OCI-LY3 (cell line): ENCODE data around the gene SMG7.

Experiments used
- H2AFZ ChIP-seq: fragments of 200-600, 300-600 bp; shearing (Covaris generic); 2 replicates; pipeline ENCODE4 v1.6.0; 2014; ENCODE audit warnings: antibody characterized with exemption, low read depth, low read length
- H3K27ac ChIP-seq: fragments of 200-600, 300-600 bp; sonication (generic); 2 replicates; pipeline ENCODE4 v1.5.1; 2014; ENCODE audit warnings: mild to moderate bottlenecking, low read length, moderate library complexity, mixed read lengths
- H3K27me3 ChIP-seq: fragments of 200-600, 300-600 bp; sonication (generic); 2 replicates; pipeline ENCODE4 v1.6.1; 2014; ENCODE audit warnings: low read depth, low read length, mixed read lengths
- H3K36me3 ChIP-seq: fragments of 200-600, 300-600 bp; sonication (generic); replicated peaks from 2 replicates; pipeline ENCODE3; 2014; ENCODE audit warnings: low read depth, low read length, mixed read lengths
- H3K4me1 ChIP-seq: fragments of 300-600, 200-600 bp; sonication (generic); 2 replicates; pipeline ENCODE4 v1.6.1; 2014; ENCODE audit warnings: low read length, mixed read lengths
- H3K4me2 ChIP-seq: fragments of 200-600, 300-600 bp; sonication (generic); 2 replicates; pipeline ENCODE4 v1.6.1; 2014; ENCODE audit warnings: low read length, mixed read lengths
- H3K4me3 ChIP-seq: fragments of 300-600, 200-600 bp; sonication (generic); 2 replicates; pipeline ENCODE4 v1.5.1; 2014; ENCODE audit warnings: antibody characterized with exemption, mild to moderate bottlenecking, low read length, moderate library complexity
- H3K79me2 ChIP-seq: fragments of 300-600, 200-600 bp; shearing (Covaris generic); 2 replicates; pipeline ENCODE4 v1.6.1; 2014; ENCODE audit warnings: mild to moderate bottlenecking, low read length, mixed read lengths
- H3K9ac ChIP-seq: fragments of 300-600, 200-600 bp; shearing (Covaris generic); 2 replicates; pipeline ENCODE4 v1.6.0; 2014; ENCODE audit warnings: mild to moderate bottlenecking, low read length, moderate library complexity
- H3K9me3 ChIP-seq: fragments of 200-600, 300-600 bp; shearing (Covaris generic); 2 replicates; pipeline ENCODE4 v1.6.1; 2014; ENCODE audit warnings: low read length, mixed read lengths; ENCODE audit not compliant: insufficient read depth
- H4K20me1 ChIP-seq: fragments of 200-600, 300-600 bp; sonication (generic); 2 replicates; pipeline ENCODE4 v1.6.1; 2016; ENCODE audit warnings: low read length, mixed read lengths; ENCODE audit not compliant: insufficient read depth
- EZH2phosphoT487 ChIP-seq: fragments of 200-600 bp; shearing (Covaris generic); IDR thresholded peaks from 2 replicates; pipeline ENCODE4 v1.6.1; 2018; ENCODE audit warnings: antibody characterized with exemption, mixed run types, low read depth
- TF ChIP-seq, protein P1 (sequence below): fragments of 200-600, 300-600 bp; sonication (generic); IDR thresholded peaks from 2 replicates; pipeline ENCODE4 v1.5.1; 2014; ENCODE audit warnings: antibody characterized with exemption, low read length, low read depth

The SMG7 gene

DNA sequence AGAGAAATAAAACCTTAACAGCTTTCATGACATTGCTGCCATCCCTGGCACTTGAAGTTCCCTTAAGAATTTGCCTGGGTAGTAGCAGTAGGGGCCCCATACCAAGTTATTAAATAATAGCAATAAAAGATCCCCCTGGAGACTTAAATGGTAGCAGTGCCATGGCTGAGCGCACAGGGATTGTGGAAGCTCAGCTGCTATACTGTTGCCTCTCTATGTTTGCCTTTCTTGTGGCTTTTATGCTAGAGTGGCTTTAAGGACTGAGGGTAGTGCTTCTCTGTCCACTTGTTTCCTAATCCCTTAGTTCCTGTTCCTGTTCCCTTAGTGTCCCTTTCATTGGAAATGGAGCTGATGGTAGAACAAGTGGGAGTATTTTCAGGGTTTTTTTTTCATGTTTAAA lies 75.8 kb downstream of the SMG7 start:
- H3K9ac ChIP-seq = no peak overlapping the region
- no peaks in the 10 kb centered on the region for H3K79me2 ChIP-seq
- H2AFZ ChIP-seq = no peak overlapping the region
- H3K4me2 ChIP-seq = no peak overlapping the region
- no peaks in the 10 kb centered on the region for H3K27me3 ChIP-seq
- TF ChIP-seq, protein P1, sequence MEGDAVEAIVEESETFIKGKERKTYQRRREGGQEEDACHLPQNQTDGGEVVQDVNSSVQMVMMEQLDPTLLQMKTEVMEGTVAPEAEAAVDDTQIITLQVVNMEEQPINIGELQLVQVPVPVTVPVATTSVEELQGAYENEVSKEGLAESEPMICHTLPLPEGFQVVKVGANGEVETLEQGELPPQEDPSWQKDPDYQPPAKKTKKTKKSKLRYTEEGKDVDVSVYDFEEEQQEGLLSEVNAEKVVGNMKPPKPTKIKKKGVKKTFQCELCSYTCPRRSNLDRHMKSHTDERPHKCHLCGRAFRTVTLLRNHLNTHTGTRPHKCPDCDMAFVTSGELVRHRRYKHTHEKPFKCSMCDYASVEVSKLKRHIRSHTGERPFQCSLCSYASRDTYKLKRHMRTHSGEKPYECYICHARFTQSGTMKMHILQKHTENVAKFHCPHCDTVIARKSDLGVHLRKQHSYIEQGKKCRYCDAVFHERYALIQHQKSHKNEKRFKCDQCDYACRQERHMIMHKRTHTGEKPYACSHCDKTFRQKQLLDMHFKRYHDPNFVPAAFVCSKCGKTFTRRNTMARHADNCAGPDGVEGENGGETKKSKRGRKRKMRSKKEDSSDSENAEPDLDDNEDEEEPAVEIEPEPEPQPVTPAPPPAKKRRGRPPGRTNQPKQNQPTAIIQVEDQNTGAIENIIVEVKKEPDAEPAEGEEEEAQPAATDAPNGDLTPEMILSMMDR = no peak
- no peak for TF ChIP-seq EZH2phosphoT487
- H4K20me1 ChIP-seq = peaks cover 3% of the 10 kb centered on the region; the same call in 1 of the 2 replicates
- no peaks in the 10 kb centered on the region for H3K4me1 ChIP-seq
- H3K36me3 ChIP-seq = peaks cover 85% of the 10 kb centered on the region
- H3K27ac ChIP-seq = no peak overlapping the region
- H3K4me3 ChIP-seq = no peak overlapping the region
- no peaks in the 10 kb centered on the region for H3K9me3 ChIP-seq

DNA sequence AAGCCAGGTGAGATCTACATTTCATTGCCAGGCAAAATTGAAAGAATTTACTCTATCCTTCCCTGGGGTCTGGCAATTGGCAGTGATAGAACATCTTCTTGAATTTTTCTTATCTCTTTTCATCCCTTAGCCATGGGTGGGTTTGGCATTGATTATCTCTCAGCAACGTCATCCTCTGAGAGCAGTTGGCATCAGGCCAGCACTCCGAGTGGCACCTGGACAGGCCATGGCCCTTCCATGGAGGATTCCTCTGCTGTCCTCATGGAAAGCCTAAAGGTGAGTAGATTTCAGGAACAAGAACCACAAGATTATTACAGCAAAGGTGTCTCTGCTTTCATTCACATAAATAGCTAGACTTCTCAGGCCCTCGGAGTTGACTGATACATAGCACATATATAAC lies 78.6 kb downstream of the SMG7 start:
- H4K20me1 ChIP-seq = peaks cover 4% of the 10 kb centered on the region; the same call in 1 of the 2 replicates
- no peaks in the 10 kb centered on the region for H3K4me1 ChIP-seq
- H3K79me2 ChIP-seq = no peaks in the 10 kb centered on the region
- no peak overlapping the region for H3K4me2 ChIP-seq
- no peak overlapping the region for H3K4me3 ChIP-seq
- H2AFZ ChIP-seq = no peak overlapping the region
- no peaks in the 10 kb centered on the region for H3K27me3 ChIP-seq
- no peak overlapping the region for H3K9ac ChIP-seq
- H3K36me3 ChIP-seq = peaks cover 93% of the 10 kb centered on the region
- no peaks in the 10 kb centered on the region for H3K9me3 ChIP-seq
- 0 out of 2 replicates have a peak overlapping the region, but pooled peaks have one; percentile 31 for H3K27ac ChIP-seq
- TF ChIP-seq, protein P1 = no peak
- no peak for TF ChIP-seq EZH2phosphoT487

DNA sequence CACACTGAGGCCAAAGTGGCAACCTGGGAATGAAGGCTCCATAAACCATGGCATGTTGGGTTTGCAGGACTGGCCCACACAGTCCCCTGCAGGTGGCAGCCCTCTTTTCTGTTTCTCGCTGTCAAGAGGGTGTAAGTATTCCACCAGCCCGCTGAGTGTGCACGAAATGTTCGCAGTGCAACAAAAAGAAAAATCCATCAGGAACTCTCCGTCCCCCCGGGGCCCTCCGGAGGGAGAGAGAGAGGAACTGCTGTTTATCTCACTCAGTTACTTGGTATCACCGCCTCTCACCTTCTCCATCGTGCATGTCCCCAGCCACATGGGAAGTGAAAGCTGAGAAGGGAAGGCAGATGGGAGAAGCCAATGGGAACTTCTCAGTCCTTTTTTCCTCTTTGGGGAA lies 79.6 kb downstream of the SMG7 start:
- Histone ChIP-seq H3K27ac (0 out of 2 replicates have a peak overlapping the region, but pooled peaks have one; percentile 31), H3K4me1 (no peaks in the 10 kb centered on the region), H3K27me3 (no peaks in the 10 kb centered on the region), H3K9me3 (no peaks in the 10 kb centered on the region), H2AFZ (no peak overlapping the region), H3K9ac (no peak overlapping the region), H3K36me3 (peaks cover 93% of the 10 kb centered on the region), H4K20me1 (peaks cover 4% of the 10 kb centered on the region; the same call in 1 of the 2 replicates), H3K4me2 (no peak overlapping the region), H3K4me3 (no peak overlapping the region), H3K79me2 (no peaks in the 10 kb centered on the region)
- no peak for TF ChIP-seq EZH2phosphoT487
- TF ChIP-seq, protein P1 = peak; percentile 34; the same call in 1 of the 2 replicates

DNA sequence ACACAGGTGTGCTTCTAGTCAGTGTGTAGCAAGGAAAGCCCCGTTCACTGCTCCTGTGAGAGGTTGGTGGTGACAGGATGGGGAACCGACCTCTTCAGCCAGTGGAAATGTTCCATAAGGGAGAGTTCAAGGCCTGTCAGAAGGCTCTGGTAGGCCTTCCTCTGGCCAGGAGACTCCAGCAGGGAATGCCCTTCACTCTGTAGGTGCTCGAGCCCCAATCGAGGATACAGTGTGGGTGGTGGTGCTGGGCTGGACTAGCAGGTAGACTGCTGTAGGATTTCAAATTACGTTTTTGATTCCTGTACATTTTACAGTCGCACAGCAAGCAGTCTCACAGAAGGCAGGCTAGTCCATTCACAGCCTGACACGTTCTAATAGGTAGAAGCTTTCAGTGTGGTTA lies 80.1 kb downstream of the SMG7 start:
- peaks cover 93% of the 10 kb centered on the region for H3K36me3 ChIP-seq
- H4K20me1 ChIP-seq = peaks cover 8% of the 10 kb centered on the region; the same call in 1 of the 2 replicates
- H3K27ac ChIP-seq = peak overlapping the region; percentile 31
- H2AFZ ChIP-seq = no peak overlapping the region
- no peak overlapping the region for H3K4me3 ChIP-seq
- no peak overlapping the region for H3K9ac ChIP-seq
- no peaks in the 10 kb centered on the region for H3K9me3 ChIP-seq
- H3K27me3 ChIP-seq = no peaks in the 10 kb centered on the region
- H3K4me2 ChIP-seq = no peak overlapping the region
- TF ChIP-seq EZH2phosphoT487 = no peak
- TF ChIP-seq, protein P1 = no peak
- no peaks in the 10 kb centered on the region for H3K4me1 ChIP-seq
- H3K79me2 ChIP-seq = 0 out of 2 replicates have a peak, but pooled peaks cover 1% of the 10 kb centered on the region
